GM12872 (cell line): Measurements from ENCODE around the gene ANO1.

Experiments
- TF ChIP-seq, protein P1 (sequence below): IDR thresholded peaks from 3 replicates; pipeline ENCODE4 v1.5.1; 2011; ENCODE audit warnings: low read depth, mild to moderate bottlenecking, low read length, moderate library complexity; ENCODE audit not compliant: insufficient read depth

ANO1 gene

DNA sequence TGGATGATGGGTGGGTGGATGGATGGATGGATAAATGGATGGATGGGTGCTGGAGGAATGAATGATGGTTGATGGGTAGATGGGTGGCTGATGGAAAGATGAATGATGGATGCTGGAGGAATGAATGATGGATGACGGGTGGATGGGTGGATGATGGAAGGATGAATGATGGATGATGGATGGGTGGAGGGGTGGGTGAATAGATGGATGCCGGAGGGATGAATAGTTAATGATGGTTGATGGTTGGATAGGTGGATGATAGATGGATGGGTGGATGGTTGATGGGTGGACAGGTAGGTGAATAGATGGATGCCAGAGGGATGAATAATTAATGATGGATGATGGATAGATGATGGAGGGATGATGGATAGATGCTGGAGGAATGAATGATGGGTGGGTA is 41.4 kb downstream of the ANO1 start:
- TF ChIP-seq, protein P1, sequence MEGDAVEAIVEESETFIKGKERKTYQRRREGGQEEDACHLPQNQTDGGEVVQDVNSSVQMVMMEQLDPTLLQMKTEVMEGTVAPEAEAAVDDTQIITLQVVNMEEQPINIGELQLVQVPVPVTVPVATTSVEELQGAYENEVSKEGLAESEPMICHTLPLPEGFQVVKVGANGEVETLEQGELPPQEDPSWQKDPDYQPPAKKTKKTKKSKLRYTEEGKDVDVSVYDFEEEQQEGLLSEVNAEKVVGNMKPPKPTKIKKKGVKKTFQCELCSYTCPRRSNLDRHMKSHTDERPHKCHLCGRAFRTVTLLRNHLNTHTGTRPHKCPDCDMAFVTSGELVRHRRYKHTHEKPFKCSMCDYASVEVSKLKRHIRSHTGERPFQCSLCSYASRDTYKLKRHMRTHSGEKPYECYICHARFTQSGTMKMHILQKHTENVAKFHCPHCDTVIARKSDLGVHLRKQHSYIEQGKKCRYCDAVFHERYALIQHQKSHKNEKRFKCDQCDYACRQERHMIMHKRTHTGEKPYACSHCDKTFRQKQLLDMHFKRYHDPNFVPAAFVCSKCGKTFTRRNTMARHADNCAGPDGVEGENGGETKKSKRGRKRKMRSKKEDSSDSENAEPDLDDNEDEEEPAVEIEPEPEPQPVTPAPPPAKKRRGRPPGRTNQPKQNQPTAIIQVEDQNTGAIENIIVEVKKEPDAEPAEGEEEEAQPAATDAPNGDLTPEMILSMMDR, result no peak

DNA sequence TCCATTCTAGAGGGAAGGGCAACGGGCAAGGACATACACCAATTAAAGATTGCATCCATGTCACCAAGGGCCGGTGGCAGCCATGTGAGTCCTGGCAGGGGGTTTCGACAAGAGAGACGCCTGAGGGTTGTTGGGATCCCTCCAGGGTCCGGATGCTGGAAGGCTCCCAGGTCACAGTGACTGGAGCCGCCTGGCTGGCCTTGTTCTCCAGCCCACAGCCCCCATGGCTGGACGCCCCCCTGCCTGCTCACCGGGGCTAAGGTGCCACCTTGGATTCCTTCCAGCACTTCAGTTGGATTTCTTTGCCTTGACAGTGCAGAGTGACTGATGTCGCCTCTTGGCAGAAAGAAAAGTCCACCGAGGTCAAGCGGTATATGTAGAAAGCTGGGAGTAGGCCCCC is 42.6 kb downstream of the ANO1 start:
- TF ChIP-seq, protein P1, result no peak

DNA sequence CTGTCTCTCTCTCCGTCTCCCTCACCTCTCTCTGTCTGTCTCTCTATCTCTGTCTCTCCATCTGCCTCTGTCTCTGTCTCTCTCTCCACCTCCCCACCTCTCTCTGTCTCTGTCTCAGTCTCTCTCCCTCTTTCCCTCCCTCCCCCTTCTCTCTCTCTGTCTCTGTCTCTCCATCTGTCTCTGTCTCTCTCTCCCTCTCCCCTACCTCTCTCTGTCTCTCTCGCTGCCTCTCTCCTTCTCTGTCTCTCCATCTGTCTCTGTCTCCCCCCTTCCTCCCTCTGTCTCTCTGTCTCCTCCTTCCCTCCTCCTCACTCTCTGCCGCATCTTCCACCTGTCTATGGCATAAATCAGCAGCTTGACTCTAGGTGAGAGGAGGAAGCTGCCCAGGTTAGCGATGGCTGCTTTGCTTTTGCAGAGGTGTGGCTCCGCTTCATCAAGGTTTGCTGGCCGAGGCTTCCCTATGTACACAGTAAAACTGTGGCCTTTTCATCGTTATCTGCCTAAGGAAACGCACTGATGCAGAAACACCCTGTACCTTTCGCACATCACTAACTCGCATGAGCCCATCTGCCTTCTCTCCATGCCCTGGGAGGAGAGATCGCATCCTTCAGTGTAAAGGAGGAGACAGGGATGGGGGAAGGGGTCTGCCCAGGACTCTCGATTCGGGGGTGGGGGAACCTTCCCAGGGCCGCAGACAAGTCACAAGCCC is 44.5 kb downstream of the ANO1 start:
- TF ChIP-seq, protein P1, result no peak

DNA sequence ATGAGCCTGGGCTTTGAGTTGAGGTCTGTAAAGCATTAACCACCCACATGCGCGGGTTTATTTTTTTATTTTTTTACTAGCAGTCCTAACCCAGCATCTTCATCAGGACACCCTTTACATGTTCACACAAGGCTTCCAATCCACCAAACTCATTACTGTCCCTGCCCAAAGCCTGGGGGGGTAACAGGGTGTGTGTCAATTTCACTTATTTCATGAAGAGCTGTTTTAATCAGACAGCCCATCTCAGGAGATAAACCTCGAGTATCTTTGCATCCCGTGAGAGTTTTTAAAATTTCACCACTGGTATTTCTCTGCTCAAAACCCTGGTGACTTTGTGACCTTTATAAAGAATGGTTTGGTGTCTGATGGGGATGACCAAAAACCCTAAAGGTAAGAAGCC is 45.6 kb downstream of the ANO1 start:
- TF ChIP-seq, protein P1, result no peak

DNA sequence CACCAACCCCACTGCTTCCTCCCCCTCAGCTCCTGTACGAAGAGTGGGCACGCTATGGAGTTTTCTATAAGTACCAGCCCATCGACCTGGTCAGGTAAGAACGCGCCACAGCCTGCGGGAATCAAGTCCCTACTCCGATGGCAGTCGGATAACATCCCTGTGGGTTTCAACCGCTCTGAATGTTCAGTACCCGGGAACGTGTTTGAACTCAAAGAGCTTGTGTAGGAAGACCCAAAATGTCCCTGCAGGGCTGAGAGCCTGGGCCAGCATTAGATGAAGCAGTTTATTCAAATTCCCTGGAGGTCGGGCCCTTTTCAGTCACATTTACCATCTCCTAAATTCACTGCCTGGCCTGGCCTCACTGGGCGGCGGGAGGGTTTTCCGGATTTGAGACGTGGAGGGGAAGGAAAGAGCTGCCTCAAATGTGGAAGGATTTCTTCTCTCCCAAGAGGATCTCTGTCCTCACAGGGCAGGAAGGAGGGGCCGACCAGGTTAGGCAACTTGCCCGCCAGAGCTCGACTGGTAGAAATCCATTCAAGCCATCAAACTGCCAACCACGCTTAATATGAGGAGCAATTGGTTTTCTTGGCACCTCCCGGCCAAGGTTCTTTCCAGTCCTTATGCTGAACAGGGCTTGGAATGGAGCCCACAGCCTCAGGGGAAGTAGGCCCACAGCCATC is 46.3 kb downstream of the ANO1 start:
- TF ChIP-seq, protein P1, result no peak

DNA sequence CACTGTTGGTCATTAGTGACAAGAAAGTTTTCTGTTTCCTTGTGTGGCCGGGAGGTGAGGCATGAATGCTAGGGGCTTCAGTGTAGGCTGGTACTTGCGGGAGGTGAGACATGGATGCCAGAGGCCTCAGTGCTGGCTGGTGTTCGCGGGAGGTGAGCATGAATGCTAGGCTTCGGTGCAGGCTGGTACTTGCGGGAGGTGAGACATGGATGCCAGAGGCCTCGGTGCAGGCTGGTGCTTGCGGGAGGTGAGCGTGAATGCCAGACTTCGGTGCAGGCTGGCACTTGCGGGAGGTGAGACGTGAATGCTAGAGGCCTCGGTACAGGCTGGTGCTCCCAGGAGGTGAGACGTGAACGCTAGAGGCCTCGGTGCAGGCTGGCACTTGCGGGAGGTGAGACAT is 48.4 kb downstream of the ANO1 start:
- TF ChIP-seq, protein P1, result no peak

DNA sequence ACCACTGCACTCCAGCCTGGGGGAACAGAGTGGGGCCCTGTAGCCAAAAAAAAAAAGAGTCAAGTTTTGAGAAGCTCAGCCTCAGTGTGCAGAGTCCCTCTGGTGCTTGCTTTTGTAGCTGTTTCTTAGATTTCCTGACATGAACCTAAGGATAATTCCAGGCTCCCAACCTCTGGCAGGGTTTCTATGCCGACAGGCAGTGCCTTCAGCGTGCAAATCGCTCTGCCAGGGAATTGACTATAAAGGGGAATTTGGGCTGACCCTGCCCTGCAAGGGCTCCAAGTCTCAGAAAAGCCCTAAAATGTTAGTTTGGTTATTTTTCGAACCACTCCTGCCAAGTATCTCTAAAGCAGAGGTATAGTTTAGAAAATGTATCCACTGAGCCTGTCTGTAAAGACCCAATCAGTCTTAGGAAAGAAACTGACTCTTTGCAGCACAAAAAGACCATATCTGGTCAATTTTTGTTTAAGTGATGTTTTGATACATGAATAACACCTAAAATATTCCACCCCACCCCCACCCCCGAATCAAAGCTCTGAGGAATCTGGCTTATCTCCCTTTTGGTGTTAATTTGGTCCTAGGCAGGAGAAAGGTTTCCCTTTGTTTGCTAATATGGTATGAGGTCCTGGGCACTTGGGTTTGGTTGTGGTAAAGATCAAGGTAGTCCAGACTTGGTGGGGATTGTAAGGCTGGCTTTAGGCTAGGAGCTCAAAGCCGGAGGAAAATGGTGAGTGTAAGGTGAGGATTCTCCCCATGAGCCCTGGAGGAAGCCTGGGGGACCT is 49.7 kb downstream of the ANO1 start:
- TF ChIP-seq, protein P1, result no peak
